GM12878 (cell line): ENCODE data around the gene FOXJ3. TPM values are rescaled to one million over a fixed set of nuclear protein-coding genes. Genes with fewer than 3 reads are reported as not detected.

ENCODE experiments used
- CREM ChIP-seq: IDR thresholded peaks from 2 replicates; pipeline ENCODE4 v1.6.1; 2014; ENCODE audit warnings: antibody characterized with exemption, low read depth
- JUNB ChIP-seq: IDR thresholded peaks from 2 replicates; pipeline ENCODE4 v1.6.1; 2016; ENCODE audit warnings: antibody characterized with exemption, mild to moderate bottlenecking
- JUND ChIP-seq: IDR thresholded peaks from 2 replicates; pipeline ENCODE4 v1.6.1; 2012; ENCODE audit warnings: low read depth, mild to moderate bottlenecking, low read length, improper control_type of control experiment, moderate library complexity
- NBN ChIP-seq: fragments of 450-650 bp; IDR thresholded peaks from 2 replicates; pipeline ENCODE4 v1.6.1; 2016
- NFYB ChIP-seq: IDR thresholded peaks from 2 replicates; pipeline ENCODE4 v1.6.1; 2011; ENCODE audit warnings: low read depth, mild to moderate bottlenecking, low read length, improper control_type of control experiment, moderate library complexity; ENCODE audit not compliant: insufficient read depth
- SIN3A ChIP-seq: IDR thresholded peaks from 2 replicates; pipeline ENCODE4 v1.6.1; 2012; ENCODE audit warnings: low read depth, low read length, improper control_type of control experiment
- SMARCA5 ChIP-seq: fragments of 450-650 bp; IDR thresholded peaks from 2 replicates; pipeline ENCODE4 v1.6.1; 2017; ENCODE audit warnings: mild to moderate bottlenecking
- WRNIP1 ChIP-seq: IDR thresholded peaks from 2 replicates; pipeline ENCODE4 v1.6.1; 2011; ENCODE audit warnings: low read depth, low read length, improper control_type of control experiment, borderline replicate concordance
- polyA plus RNA-seq, 11 experiments: library from polyadenylated mRNA; depleted of rRNA in 4 of 11; unstranded in 6 of 11; stranded (reverse) in 5 of 11; fragments of >200 nt; fragmentation: Nextera tagmentation in 4 of 11; fragmentation: Illumina TruSeq in 1 of 11; extraction: Ambion mirVana in 4 of 11; extraction: Trizol in 1 of 11; gene quantifications; 1 replicate in 1 of 11; 2 replicates in 10 of 11; pipeline versions ENCODE4 v1.2.1 to v1.2.3, GENCODE V29; 2011 to 2016; ENCODE audit warnings: inconsistent platforms in 2 of 11, missing spikeins in 2 of 11, low read depth in 1 of 11
- total RNA-seq, 4 experiments: library from RNA; depleted of rRNA in 3 of 4; stranded (reverse); fragments of >200 nt in 3 of 4; fragmentation: Illumina TruSeq in 1 of 4; extraction: Trizol in 1 of 4; gene quantifications; 2 replicates each; pipeline versions ENCODE4 v1.2.1 to v1.2.3, GENCODE V29; 2013 to 2021
- TF ChIP-seq, protein P1 (sequence below): fragments of 450-650 bp; IDR thresholded peaks from 2 replicates; pipeline ENCODE4 v1.6.1; 2016; ENCODE audit warnings: mild to moderate bottlenecking, moderate library complexity, borderline replicate concordance
- TF ChIP-seq, protein P2 (sequence below): fragments of 150-350 bp; IDR thresholded peaks from 2 replicates; pipeline ENCODE4 v1.6.1; 2016; ENCODE audit warnings: low read depth, low read length
- TF ChIP-seq, protein P3 (sequence below): fragments of 450-650 bp; IDR thresholded peaks from 2 replicates; pipeline ENCODE4 v1.6.1; 2017; ENCODE audit warnings: low read depth, mild to moderate bottlenecking, moderate library complexity

FOXJ3 gene
- total and polyA plus RNA-seq, 10 of the 15 experiments (the other 5 are each of a cell fraction or from before 2014, with no cell fraction given), result 9.5 to 54.2 (median 24.7) TPM

DNA sequence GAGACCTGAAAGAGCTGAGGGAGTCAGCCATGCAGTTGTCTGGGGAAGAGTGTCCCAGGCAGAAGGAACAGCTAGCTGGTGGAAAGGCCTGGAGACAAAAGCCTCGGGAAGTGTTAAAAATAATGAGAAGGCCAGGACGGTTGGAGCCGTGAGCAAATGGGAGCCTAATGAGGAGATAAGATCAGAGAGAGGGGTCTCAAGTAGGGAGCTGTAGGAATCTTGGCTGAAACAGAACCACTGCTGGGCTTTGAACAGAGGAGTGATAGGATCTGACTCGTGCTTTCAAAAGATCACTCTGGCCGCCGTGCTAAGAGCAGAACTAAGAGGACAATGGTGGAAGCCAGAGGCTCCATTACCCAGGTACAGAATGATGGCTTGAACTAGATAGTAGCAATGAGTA is 1.9 kb upstream of the FOXJ3 start (continued):
- TF ChIP-seq, protein P1, sequence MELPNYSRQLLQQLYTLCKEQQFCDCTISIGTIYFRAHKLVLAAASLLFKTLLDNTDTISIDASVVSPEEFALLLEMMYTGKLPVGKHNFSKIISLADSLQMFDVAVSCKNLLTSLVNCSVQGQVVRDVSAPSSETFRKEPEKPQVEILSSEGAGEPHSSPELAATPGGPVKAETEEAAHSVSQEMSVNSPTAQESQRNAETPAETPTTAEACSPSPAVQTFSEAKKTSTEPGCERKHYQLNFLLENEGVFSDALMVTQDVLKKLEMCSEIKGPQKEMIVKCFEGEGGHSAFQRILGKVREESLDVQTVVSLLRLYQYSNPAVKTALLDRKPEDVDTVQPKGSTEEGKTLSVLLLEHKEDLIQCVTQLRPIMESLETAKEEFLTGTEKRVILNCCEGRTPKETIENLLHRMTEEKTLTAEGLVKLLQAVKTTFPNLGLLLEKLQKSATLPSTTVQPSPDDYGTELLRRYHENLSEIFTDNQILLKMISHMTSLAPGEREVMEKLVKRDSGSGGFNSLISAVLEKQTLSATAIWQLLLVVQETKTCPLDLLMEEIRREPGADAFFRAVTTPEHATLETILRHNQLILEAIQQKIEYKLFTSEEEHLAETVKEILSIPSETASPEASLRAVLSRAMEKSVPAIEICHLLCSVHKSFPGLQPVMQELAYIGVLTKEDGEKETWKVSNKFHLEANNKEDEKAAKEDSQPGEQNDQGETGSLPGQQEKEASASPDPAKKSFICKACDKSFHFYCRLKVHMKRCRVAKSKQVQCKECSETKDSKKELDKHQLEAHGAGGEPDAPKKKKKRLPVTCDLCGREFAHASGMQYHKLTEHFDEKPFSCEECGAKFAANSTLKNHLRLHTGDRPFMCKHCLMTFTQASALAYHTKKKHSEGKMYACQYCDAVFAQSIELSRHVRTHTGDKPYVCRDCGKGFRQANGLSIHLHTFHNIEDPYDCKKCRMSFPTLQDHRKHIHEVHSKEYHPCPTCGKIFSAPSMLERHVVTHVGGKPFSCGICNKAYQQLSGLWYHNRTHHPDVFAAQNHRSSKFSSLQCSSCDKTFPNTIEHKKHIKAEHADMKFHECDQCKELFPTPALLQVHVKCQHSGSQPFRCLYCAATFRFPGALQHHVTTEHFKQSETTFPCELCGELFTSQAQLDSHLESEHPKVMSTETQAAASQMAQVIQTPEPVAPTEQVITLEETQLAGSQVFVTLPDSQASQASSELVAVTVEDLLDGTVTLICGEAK, result no peak
- TF ChIP-seq, protein P2, sequence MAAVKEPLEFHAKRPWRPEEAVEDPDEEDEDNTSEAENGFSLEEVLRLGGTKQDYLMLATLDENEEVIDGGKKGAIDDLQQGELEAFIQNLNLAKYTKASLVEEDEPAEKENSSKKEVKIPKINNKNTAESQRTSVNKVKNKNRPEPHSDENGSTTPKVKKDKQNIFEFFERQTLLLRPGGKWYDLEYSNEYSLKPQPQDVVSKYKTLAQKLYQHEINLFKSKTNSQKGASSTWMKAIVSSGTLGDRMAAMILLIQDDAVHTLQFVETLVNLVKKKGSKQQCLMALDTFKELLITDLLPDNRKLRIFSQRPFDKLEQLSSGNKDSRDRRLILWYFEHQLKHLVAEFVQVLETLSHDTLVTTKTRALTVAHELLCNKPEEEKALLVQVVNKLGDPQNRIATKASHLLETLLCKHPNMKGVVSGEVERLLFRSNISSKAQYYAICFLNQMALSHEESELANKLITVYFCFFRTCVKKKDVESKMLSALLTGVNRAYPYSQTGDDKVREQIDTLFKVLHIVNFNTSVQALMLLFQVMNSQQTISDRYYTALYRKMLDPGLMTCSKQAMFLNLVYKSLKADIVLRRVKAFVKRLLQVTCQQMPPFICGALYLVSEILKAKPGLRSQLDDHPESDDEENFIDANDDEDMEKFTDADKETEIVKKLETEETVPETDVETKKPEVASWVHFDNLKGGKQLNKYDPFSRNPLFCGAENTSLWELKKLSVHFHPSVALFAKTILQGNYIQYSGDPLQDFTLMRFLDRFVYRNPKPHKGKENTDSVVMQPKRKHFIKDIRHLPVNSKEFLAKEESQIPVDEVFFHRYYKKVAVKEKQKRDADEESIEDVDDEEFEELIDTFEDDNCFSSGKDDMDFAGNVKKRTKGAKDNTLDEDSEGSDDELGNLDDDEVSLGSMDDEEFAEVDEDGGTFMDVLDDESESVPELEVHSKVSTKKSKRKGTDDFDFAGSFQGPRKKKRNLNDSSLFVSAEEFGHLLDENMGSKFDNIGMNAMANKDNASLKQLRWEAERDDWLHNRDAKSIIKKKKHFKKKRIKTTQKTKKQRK, result no peak
- TF ChIP-seq, protein P3, sequence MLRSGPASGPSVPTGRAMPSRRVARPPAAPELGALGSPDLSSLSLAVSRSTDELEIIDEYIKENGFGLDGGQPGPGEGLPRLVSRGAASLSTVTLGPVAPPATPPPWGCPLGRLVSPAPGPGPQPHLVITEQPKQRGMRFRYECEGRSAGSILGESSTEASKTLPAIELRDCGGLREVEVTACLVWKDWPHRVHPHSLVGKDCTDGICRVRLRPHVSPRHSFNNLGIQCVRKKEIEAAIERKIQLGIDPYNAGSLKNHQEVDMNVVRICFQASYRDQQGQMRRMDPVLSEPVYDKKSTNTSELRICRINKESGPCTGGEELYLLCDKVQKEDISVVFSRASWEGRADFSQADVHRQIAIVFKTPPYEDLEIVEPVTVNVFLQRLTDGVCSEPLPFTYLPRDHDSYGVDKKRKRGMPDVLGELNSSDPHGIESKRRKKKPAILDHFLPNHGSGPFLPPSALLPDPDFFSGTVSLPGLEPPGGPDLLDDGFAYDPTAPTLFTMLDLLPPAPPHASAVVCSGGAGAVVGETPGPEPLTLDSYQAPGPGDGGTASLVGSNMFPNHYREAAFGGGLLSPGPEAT, result no peak
- TF ChIP-seq WRNIP1 (no peak), JUNB (no peak), SMARCA5 (no peak), SIN3A (no peak), NFYB (no peak), NBN (no peak), JUND (no peak), CREM (no peak)
